Tibial nerve (tissue), 4 donors: ENCODE data around the gene GYPC. TPM values are rescaled to one million over a fixed set of nuclear protein-coding genes. Genes with fewer than 3 reads are reported as not detected.

ENCODE experiments used
- DNase-seq, 2 donors: peaks; one replicate each; pipeline ENCODE4 v3.0.0-alpha.2; 2019; ENCODE audit warnings: low spot score in 2 of 2
- H3K27ac ChIP-seq, 4 donors: fragments of 200-600 bp; sonication (generic) in 3 of 4; one replicate each; pipeline ENCODE4 v1.5.1; 2017 to 2019; ENCODE audit warnings: mild to moderate bottlenecking in 1 of 4
- H3K27me3 ChIP-seq, 2 donors: fragments of 200-600 bp; sonication (generic) in 1 of 2; one replicate each; pipeline versions ENCODE4 v1.5.1 to v1.6.0; 2017 to 2019
- H3K36me3 ChIP-seq, 3 donors: fragments of 200-600 bp; sonication (generic); one replicate each; pipeline ENCODE4 v1.5.1; 2018 to 2019
- H3K4me1 ChIP-seq, 4 donors: fragments of 200-600 bp; sonication (generic) in 3 of 4; one replicate each; pipeline ENCODE4 v1.5.1; 2017 to 2019
- H3K4me3 ChIP-seq, 4 donors: fragments of 200-600 bp; sonication (generic) in 3 of 4; one replicate each; pipeline ENCODE4 v1.5.1; 2017 to 2019; ENCODE audit warnings: mild to moderate bottlenecking in 1 of 4, moderate library complexity in 1 of 4
- H3K9me3 ChIP-seq, 4 donors: fragments of 200-600 bp; sonication (generic) in 3 of 4; one replicate each; pipeline ENCODE4 v1.5.1; 2017 to 2019
- EP300 ChIP-seq, 2 donors: sonication (generic); formaldehyde crosslinking; IDR thresholded peaks; one replicate each; pipeline ENCODE4 v1.6.1; 2017; ENCODE audit warnings: antibody characterized with exemption in 2 of 2, mild to moderate bottlenecking in 1 of 2
- POLR2A ChIP-seq, 2 donors: fragments of 450-650 bp; IDR thresholded peaks; one replicate each; pipeline ENCODE4 v1.6.1; 2017; ENCODE audit warnings: antibody characterized with exemption in 2 of 2, mild to moderate bottlenecking in 2 of 2, moderate library complexity in 2 of 2
- WGBS, 2 donors: methylation state at CpG; one replicate each; pipeline ENCODE4 v1.1.5; 2018; 5-methylcytosine and 5-hydroxymethylcytosine counted together
- total RNA-seq, 4 donors: library from RNA; depleted of rRNA; stranded (reverse); fragments of >200 nt; gene quantifications; one replicate each; pipeline ENCODE4 v1.1.0, GENCODE V29; 2016
- TF ChIP-seq, protein P1 (sequence below), 5 experiments: fragments of 200-600 bp in 3 of 5; fragments of 450-650 bp in 2 of 5; sonication (generic) in 3 of 5; IDR thresholded peaks; one replicate each; pipeline ENCODE4 v1.5.1; 2016 to 2019; ENCODE audit warnings: antibody characterized with exemption in 5 of 5, mild to moderate bottlenecking in 3 of 5, moderate library complexity in 2 of 5

GYPC gene
- total RNA-seq, 4 donors from 2014 or later = 50.4 to 87.6 (median 67.8) TPM

- DNase-seq = no peak
- TF ChIP-seq POLR2A (IDR thresholded peaks at IDR 0.05) = no peak
- no peak for TF ChIP-seq EP300 (IDR thresholded peaks at IDR 0.05)
- TF ChIP-seq, protein P1, sequence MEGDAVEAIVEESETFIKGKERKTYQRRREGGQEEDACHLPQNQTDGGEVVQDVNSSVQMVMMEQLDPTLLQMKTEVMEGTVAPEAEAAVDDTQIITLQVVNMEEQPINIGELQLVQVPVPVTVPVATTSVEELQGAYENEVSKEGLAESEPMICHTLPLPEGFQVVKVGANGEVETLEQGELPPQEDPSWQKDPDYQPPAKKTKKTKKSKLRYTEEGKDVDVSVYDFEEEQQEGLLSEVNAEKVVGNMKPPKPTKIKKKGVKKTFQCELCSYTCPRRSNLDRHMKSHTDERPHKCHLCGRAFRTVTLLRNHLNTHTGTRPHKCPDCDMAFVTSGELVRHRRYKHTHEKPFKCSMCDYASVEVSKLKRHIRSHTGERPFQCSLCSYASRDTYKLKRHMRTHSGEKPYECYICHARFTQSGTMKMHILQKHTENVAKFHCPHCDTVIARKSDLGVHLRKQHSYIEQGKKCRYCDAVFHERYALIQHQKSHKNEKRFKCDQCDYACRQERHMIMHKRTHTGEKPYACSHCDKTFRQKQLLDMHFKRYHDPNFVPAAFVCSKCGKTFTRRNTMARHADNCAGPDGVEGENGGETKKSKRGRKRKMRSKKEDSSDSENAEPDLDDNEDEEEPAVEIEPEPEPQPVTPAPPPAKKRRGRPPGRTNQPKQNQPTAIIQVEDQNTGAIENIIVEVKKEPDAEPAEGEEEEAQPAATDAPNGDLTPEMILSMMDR (IDR thresholded peaks at IDR 0.05) = no peak
- no peaks in the 10 kb centered on the region for H3K36me3 ChIP-seq
- H3K9me3 ChIP-seq = no peaks in the 10 kb centered on the region
- no peak overlapping the region for H3K4me3 ChIP-seq
- peaks cover 0 to 75% (median 22%) of the 10 kb centered on the region in 4 donors for H3K4me1 ChIP-seq
- peaks cover 0 to 3% of the 10 kb centered on the region in 2 donors for H3K27me3 ChIP-seq
- peak overlapping the region in 3 of 4 donors; percentile 94 to 98 (median 94) for H3K27ac ChIP-seq
- WGBS, 2 donors = 74 to 85% methylated on average over 1 to 2 of the region's 2 CpGs
These were observed 2.5 kb downstream of the GYPC start for GRCh38 chr2:126658319-126658904.

DNA sequence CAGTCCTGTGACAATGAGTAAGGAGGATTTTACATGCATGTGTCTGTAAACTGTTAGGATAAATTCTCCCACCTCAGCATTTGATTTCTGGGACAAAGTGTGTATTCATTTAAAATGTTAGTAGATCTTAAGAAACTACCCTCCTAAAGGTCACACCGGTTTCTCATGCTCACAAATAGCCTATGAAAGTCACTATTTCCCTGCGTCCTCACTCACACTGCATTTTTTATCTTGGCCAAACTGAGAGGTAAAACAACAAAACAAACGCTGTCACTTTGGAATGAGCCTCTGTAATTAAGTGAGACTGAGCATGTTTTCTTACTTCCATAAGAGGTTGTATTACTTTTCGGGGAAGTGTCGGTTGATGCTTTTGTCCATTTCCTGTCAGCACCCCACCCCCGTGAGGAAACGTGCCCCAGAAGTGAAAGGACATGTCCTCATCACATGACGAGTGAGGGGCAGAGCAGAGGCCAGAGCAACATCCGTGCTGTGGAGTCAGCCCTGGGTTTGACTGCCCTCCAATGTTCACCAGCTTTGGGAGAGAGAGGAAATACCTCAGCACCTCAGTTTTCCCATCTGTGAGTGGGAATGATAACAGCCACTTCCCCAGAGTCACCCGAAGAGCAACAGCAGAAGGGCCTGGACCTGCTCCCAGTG is 3.1 kb downstream of the GYPC start:
- 31 to 32% methylated on average over 10 of the region's 10 CpGs for WGBS, 2 donors
- DNase-seq = peak; percentile 45 to 78
- H3K27me3 ChIP-seq = peaks cover 0 to 3% of the 10 kb centered on the region in 2 donors
- H3K9me3 ChIP-seq = no peaks in the 10 kb centered on the region
- H3K4me1 ChIP-seq = peaks cover 0 to 80% (median 22%) of the 10 kb centered on the region in 4 donors
- H3K36me3 ChIP-seq = no peaks in the 10 kb centered on the region
- TF ChIP-seq, protein P1 (IDR thresholded peaks at IDR 0.05) = no peak
- TF ChIP-seq EP300 (IDR thresholded peaks at IDR 0.05) = peak in 1 of 2 donors; percentile 80
- H3K4me3 ChIP-seq = no peak overlapping the region
- H3K27ac ChIP-seq = peak overlapping the region in 3 of 4 donors; percentile 94 to 98 (median 94)

DNA sequence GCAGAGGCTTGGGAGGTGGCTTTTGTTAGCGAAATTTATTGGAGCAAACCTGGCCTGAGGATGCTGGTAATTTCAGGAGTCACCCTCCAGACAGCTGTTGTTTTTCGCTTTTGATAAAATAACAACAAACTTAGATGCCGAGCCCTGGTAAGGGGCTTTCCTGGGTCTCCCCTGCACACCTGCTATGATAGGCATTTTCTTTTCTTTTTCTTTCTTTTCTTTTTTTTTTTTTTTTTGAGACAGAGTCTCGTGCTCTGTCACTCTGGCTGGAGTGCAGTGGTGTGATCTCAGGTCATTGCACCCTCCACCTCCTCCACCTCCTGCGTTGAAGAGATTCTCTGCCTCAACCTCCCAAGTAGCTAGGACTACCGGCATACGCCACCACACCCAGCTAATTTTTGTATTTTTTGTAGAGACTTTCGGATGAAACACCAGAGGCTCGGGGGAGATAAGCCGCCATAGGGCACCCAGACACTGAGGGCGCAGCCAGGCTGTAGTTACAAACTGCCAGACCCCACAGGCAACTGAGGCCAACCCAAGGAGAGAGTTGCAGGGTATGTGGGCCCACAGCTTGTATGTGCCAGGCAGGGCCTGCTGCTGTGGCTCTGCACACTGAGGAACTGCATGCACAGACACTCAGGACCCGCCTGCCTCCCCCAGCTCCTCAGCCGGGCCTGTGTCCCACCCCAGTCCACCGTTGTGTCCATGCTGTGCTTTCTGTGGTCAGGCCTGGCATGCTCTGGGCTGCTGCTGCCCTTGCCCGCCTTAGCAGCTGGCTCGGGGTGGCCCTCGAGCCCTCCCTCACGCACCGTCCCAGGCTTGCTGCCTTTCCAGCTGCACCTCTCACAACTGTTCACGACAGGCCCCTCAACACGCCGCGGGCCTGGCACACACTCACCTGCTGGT is 3.9 kb downstream of the GYPC start:
- Histone ChIP-seq H3K4me1 (peaks cover 0 to 87% (median 24%) of the 10 kb centered on the region in 4 donors), H3K27ac (peak overlapping the region in 3 of 4 donors; percentile 94 to 98 (median 94)), H3K9me3 (no peaks in the 10 kb centered on the region), H3K36me3 (no peaks in the 10 kb centered on the region), H3K27me3 (peaks cover 0 to 3% of the 10 kb centered on the region in 2 donors), H3K4me3 (no peak overlapping the region)
- TF ChIP-seq, protein P1 (IDR thresholded peaks at IDR 0.05) = no peak
- TF ChIP-seq EP300 (IDR thresholded peaks at IDR 0.05) (no peak), POLR2A (IDR thresholded peaks at IDR 0.05) (no peak)
- 91 to 96% methylated on average over 23 of the region's 23 CpGs for WGBS, 2 donors
- no peak for DNase-seq

DNA sequence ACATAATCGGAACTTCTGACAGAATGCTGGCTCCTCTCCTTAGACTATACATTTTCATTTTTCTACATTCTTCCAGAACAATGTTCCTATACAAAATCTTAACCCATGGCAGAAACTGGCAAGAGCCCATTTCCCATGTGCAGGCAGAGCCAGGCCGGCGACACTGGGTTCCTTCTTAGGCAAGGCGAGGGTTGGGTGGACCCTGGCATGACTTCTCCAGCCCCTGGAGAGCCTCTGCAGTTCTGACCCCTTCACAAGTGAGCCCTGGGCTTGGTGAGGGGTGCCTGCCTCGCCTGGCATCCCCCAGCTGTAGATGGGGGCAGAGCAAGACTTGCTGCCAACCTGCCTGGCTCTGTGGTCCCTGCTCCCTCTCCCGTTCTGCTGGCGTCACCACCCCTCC is 5.0 kb downstream of the GYPC start:
- no peak for TF ChIP-seq POLR2A (IDR thresholded peaks at IDR 0.05)
- TF ChIP-seq, protein P1 (IDR thresholded peaks at IDR 0.05) = no peak
- no peak for TF ChIP-seq EP300 (IDR thresholded peaks at IDR 0.05)
- Histone ChIP-seq H3K4me3 (no peak overlapping the region), H3K36me3 (no peaks in the 10 kb centered on the region), H3K9me3 (no peaks in the 10 kb centered on the region), H3K4me1 (peaks cover 0 to 86% (median 22%) of the 10 kb centered on the region in 4 donors), H3K27me3 (peaks cover 0 to 3% of the 10 kb centered on the region in 2 donors), H3K27ac (peak overlapping the region in 2 of 4 donors; percentile 94 to 98)
- WGBS, 2 donors = 53 to 59% methylated on average over 7 of the region's 7 CpGs
- no peak for DNase-seq
